ENCODE results near the gene AMBRA1.

The AMBRA1 gene

GRCh38 chr11:46508360-46508759, 85.5 kb downstream of the AMBRA1 start:
- DNase-seq (ENCODE audit: low read depth), result no peak

- no peak for DNase-seq (ENCODE audit: low read depth)
Measured at GRCh38 chr11:46506483-46506791, 87.4 kb downstream of the AMBRA1 start.

- DNase-seq (ENCODE audit: low read depth), result no peak
Measured at GRCh38 chr11:46505741-46506482, 87.9 kb downstream of the AMBRA1 start.

- no peak for DNase-seq (ENCODE audit: low read depth)
Measured at GRCh38 chr11:46504817-46505613, 88.8 kb downstream of the AMBRA1 start.

- no peak for DNase-seq (ENCODE audit: low read depth)
Measured at GRCh38 chr11:46499821-46500220, 94.0 kb downstream of the AMBRA1 start.

GRCh38 chr11:46498968-46499367, 94.9 kb downstream of the AMBRA1 start:
- DNase-seq (ENCODE audit: low read depth), result no peak

GRCh38 chr11:46498179-46498578, 95.6 kb downstream of the AMBRA1 start:
- DNase-seq (ENCODE audit: low read depth), result no peak

GRCh38 chr11:46497498-46497897, 96.3 kb downstream of the AMBRA1 start:
- no peak for DNase-seq (ENCODE audit: low read depth)

GRCh38 chr11:46493791-46494190, 100.0 kb downstream of the AMBRA1 start:
- no peak for DNase-seq (ENCODE audit: low read depth)

GRCh38 chr11:46492532-46492931, 101.3 kb downstream of the AMBRA1 start:
- DNase-seq (ENCODE audit: low read depth), result no peak

GRCh38 chr11:46491661-46492330, 102.0 kb downstream of the AMBRA1 start:
- DNase-seq (ENCODE audit: low read depth), result no peak

- no peak for DNase-seq (ENCODE audit: low read depth)
Measured at GRCh38 chr11:46490666-46491065, 103.2 kb downstream of the AMBRA1 start.

GRCh38 chr11:46489656-46490560, 103.9 kb downstream of the AMBRA1 start:
- peak; percentile 9 for DNase-seq (ENCODE audit: low read depth)

- DNase-seq (ENCODE audit: low read depth), result no peak
Measured at GRCh38 chr11:46485856-46486443, 107.9 kb downstream of the AMBRA1 start.

GRCh38 chr11:46484101-46484500, 109.7 kb downstream of the AMBRA1 start:
- DNase-seq (ENCODE audit: low read depth), result no peak

- no peak for DNase-seq (ENCODE audit: low read depth)
Measured at GRCh38 chr11:46480909-46481308, 112.9 kb downstream of the AMBRA1 start.

- no peak for DNase-seq (ENCODE audit: low read depth)
Measured at GRCh38 chr11:46480166-46480726, 113.6 kb downstream of the AMBRA1 start.

GRCh38 chr11:46479601-46480000, 114.2 kb downstream of the AMBRA1 start:
- no peak for DNase-seq (ENCODE audit: low read depth)

GRCh38 chr11:46478196-46478595, 115.6 kb downstream of the AMBRA1 start:
- DNase-seq (ENCODE audit: low read depth), result no peak

- no peak for DNase-seq (ENCODE audit: low read depth)
Measured at GRCh38 chr11:46477136-46477535, 116.7 kb downstream of the AMBRA1 start.

- DNase-seq (ENCODE audit: low read depth), result no peak
Measured at GRCh38 chr11:46475926-46476545, 117.8 kb downstream of the AMBRA1 start.
